ENCODE results near the gene EREG.
"Not testable (repeated sequence)": the region's sequence is repeated elsewhere in the genome, so short reads cannot be mapped to it uniquely, and the experiment has no call there.

The EREG gene

GRCh38 chr4:74389494-74389893, 24.5 kb downstream of the EREG start:
- no peak for DNase-seq

- DNase-seq, result no peak
These were observed 25.7 kb downstream of the EREG start for GRCh38 chr4:74390677-74391076.

- no peak for DNase-seq
These were observed 26.4 kb downstream of the EREG start for GRCh38 chr4:74391346-74391745.

- no peak for DNase-seq
These were observed 27.0 kb downstream of the EREG start for GRCh38 chr4:74391890-74392475.

GRCh38 chr4:74394476-74395136, 29.7 kb downstream of the EREG start:
- no peak for DNase-seq

- no peak for DNase-seq
These were observed 30.7 kb downstream of the EREG start for GRCh38 chr4:74395633-74396032.

GRCh38 chr4:74397748-74398426, 32.9 kb downstream of the EREG start:
- no peak for DNase-seq

GRCh38 chr4:74398894-74399589, 34.1 kb downstream of the EREG start:
- DNase-seq, result not testable (repeated sequence)

GRCh38 chr4:74400395-74400794, 35.5 kb downstream of the EREG start:
- no peak for DNase-seq

- DNase-seq, result no peak
These were observed 37.9 kb downstream of the EREG start for GRCh38 chr4:74402692-74403456.

- no peak for DNase-seq
These were observed 42.9 kb downstream of the EREG start for GRCh38 chr4:74407891-74408290.

- DNase-seq, result no peak
These were observed 43.7 kb downstream of the EREG start for GRCh38 chr4:74408639-74409038.

GRCh38 chr4:74410272-74410671, 45.3 kb downstream of the EREG start:
- DNase-seq, result no peak

- no peak for DNase-seq
These were observed 47.3 kb downstream of the EREG start for GRCh38 chr4:74412225-74412624.

- DNase-seq, result no peak
These were observed 48.3 kb downstream of the EREG start for GRCh38 chr4:74413265-74413664.

GRCh38 chr4:74414149-74414809, 49.3 kb downstream of the EREG start:
- no peak for DNase-seq

- no peak for DNase-seq
These were observed 50.8 kb downstream of the EREG start for GRCh38 chr4:74415602-74416300.

- DNase-seq, result no peak
These were observed 53.2 kb downstream of the EREG start for GRCh38 chr4:74418063-74418670.

GRCh38 chr4:74420863-74421262, 55.9 kb downstream of the EREG start:
- no peak for DNase-seq

GRCh38 chr4:74423104-74423503, 58.2 kb downstream of the EREG start:
- DNase-seq, result no peak

Measured in nucleus accumbens (tissue), 56 donors.